Measurements from ENCODE around the gene AGXT. TPM values are rescaled to one million over a fixed set of nuclear protein-coding genes. Genes with fewer than 3 reads are reported as not detected.

The AGXT gene
- polyA plus RNA-seq, 3 donors, result 0.34 to 0.80 (median 0.39) TPM

DNA sequence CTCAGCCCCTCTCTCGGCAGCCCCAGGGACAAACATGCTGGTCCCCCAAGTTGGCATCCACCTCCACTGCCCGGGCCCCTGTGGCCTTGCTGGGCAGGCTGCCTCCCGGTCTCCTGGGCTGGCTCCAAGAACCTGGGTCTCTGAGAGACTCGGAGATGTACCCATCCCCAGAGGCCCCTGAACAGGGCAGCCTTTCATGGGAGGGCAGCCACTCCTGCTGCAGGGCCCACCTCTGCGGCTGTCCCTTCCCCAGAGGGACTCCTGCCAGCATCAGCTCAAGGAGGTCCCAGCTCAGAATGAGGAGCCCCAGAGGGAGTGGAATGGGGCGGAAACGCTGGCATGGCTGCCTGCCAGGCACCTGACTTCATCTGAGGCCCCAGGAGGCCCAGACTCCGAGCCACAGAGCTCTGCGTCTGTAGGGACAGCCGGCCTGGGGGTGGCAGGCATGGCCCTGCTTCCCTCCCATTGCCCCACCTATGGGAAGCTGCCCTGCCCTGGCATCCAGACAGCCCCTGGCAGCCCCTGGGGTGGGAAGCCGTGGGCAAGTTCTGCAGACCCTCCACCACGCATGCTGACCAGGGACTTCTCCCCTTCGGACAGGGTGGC is 36.7 kb downstream of the AGXT start:
- WGBS, 3 donors, result 64 to 70% (median 65%) methylated on average over 13 of the region's 13 CpGs
- H3K27ac ChIP-seq (ENCODE audit: low read depth, low read length), result no peak overlapping the region

DNA sequence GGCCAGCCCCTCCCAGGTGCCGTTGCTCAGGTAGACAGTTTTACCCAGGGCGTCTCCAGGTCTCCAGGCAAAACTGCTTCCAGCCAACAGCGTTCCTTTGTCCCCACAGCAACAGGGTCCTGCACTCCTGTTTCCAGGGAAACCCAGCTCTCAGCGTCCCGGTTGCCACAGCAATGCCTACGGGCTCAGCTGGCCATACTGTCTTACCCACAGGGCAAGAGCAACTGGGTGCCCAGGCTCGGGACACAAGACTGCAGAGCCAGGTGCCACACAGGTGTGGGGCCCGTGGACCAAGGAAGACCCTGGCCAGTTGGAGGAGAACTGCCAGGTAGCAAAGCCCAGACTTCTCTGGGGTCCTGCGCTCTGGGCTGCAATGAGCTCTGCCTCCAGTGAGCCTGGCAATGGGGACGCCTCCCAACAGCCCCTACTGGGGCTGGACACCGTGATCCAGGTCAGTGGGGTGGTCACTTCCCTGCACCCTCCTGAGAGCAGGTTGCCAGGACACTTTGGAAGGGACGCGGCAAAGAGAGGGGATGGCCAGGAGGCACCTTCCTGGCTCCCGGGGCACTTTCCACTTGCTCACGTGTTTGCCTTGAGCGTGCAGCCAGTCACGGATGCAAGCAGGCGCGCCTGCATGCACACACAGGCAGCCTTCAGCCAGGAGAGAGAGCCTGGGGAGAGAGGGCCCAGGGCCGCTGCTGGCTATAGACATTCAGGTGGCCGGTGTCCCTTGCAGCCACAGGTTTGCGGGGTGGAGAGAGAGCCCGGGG is 37.7 kb downstream of the AGXT start, which contains the start of gene CROCC2:
Gene CROCC2, plus strand, starts transcription at position 196 of the 770 bp plus-strand sequence. Its CDS starts 178 bp downstream, at position 374.
- WGBS, 3 donors, result 68 to 72% (median 71%) methylated on average over 23 of the region's 23 CpGs

DNA sequence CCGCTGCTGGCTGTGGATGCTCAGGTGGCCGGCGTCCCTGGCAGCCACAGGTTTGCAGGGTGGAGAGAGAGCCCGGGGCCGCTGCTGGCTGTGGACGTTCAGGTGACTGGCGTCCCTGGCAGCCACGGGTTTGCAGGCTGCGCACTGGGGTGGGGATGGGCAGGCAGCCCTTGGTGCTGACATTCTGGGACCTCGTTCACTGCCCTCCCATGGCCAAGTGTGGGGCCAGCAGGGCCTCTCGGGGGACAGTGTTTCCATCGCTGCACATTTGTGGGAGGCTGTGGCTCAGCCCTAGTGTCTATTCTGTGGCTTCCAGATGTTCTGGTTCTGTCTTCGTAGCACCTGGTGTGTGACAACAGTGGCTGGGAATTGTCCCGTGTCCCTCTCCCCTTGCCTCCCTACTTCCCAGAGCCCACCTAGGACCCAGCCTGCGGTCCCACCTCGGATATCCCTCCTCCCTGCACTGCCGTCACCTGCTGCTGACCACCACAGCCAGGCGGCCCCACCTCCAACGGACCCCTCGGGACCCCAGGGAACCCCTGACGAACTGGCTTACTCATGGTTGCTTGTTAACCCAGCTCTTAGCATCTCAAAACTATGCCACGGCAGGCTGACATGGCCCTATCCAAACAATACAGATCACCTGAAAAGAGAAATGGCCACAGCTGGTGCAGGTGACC is 38.4 kb downstream of the AGXT start:
- H3K27ac ChIP-seq (ENCODE audit: low read depth, low read length), result no peak overlapping the region
- WGBS, 3 donors, result 71 to 81% (median 78%) methylated on average over 20 to 22 of the region's 22 CpGs

More for the DNA sequence above, 37.7 kb downstream of the AGXT start, which contains the start of gene CROCC2:
- H3K27ac ChIP-seq (ENCODE audit: low read depth, low read length), result no peak within 1 kb of the TSS

DNA sequence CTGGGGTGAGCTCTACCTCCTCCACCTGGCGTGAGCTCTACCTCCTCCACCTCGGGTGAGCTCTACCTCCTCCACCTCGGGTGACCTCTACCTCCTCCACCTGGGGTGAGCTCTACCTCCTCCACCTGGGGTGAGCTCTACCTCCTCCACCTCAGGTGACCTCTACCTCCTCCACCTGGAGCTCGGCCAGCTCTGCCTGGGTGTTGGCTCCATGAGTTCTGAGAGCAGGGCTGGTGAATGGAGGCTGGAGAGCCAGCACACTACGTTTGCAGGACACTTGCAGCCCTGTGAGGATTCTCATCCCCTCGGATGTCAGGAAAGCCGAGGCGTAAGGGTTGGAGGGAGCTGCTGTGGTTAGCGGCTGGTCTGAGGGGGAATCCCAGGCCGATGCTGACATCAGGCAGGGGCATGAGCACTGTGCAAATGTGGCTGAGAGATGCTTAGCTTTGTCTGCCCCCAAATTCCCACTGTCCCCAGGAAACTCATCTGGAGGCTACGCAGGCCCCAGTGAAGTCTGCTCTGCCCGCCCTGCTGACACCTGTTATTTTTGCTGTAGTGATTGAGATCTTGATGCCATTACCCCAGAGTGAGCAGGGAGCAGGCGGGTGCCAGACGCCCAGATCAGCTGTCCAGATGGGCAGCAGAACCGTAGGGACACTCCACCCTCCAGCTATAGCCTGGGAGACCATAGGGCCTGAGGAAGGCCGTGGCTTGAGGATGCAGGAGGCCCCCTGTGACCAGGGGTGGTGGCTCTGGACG is 40.8 kb downstream of the AGXT start:
- 66 to 79% (median 78%) methylated on average over 17 of the region's 17 CpGs for WGBS, 3 donors
- no peak overlapping the region for H3K27ac ChIP-seq (ENCODE audit: low read depth, low read length)

DNA sequence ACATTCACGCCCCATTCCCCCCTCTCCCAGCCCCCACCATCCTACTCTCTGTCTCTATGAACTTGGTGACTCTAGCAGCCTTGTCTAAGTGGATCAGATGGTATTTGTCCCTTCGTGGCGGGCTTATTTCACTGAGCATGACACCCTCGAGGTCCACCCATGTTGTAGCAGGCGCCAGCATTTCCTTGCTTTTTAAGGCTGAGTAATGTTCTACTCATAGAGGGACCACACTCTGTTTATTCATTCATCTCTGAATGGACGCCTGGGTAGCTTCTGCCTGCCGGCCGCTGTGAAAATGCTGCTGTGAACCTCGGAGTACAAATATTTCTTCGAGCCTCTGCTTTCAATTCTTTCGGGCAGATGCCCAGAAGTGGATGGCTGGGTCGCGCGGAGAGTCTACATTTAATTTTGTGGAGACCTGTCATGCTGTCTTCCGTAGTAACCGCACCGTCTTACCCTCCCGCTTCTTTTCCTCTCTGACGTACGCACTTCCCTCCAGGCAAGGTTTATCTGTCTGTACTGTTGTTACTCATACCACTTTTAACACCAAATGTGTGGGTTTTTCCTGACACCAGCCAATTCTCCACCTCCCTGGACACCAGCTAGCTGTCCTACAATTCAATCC is 43.1 kb downstream of the AGXT start:
- WGBS, 3 donors, result 64 to 79% (median 76%) methylated on average over 20 of the region's 20 CpGs

DNA sequence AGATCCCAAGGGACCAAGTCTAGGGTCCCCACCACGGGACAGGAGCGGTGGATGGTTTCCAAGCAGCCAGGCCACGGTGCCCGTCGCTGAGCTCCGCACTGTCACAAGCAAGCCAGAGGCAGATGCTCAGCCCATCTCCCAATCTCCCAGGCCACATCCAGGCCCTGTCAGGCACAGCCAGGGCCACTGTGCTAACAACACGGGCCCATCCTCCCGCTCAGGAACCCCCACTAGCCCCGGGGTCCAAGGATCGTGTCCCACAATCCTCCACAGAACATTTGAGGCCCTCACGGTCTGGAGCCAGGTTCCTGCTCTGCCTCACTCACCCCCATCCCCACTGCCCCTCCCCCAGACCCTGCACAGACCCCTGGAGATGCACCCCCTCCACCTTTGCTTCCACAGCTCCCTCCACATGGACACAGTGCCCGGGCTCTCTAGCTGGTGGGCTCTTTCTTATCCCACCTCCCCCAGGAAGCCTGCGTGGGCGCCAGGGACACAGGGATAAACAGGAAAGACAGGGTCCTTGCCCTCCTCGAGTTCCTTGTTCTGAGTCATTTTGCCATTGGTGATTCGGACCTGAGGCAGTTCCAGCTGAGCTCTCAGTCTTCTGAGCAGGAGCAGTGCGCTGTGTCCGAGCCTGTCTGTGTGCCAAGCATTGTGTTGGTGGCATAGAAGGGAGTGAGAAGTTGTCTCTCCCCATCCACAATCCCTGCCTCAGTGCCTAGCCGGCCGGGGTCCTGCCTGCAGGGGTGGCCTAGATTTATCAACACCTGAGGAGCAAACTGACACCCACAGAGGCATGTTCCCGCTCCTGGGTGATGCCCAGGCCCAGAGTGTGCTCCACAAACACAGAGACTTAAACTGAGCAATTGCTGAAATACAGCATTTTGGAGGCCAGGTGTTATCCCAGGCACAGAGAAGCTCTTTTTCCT is 44.5 kb downstream of the AGXT start:
- H3K27ac ChIP-seq (ENCODE audit: low read depth, low read length), result no peak overlapping the region
- 76 to 86% (median 79%) methylated on average over 21 of the region's 21 CpGs for WGBS, 3 donors

More for the DNA sequence above, 43.1 kb downstream of the AGXT start:
- H3K27ac ChIP-seq (ENCODE audit: low read depth, low read length), result no peak overlapping the region

DNA sequence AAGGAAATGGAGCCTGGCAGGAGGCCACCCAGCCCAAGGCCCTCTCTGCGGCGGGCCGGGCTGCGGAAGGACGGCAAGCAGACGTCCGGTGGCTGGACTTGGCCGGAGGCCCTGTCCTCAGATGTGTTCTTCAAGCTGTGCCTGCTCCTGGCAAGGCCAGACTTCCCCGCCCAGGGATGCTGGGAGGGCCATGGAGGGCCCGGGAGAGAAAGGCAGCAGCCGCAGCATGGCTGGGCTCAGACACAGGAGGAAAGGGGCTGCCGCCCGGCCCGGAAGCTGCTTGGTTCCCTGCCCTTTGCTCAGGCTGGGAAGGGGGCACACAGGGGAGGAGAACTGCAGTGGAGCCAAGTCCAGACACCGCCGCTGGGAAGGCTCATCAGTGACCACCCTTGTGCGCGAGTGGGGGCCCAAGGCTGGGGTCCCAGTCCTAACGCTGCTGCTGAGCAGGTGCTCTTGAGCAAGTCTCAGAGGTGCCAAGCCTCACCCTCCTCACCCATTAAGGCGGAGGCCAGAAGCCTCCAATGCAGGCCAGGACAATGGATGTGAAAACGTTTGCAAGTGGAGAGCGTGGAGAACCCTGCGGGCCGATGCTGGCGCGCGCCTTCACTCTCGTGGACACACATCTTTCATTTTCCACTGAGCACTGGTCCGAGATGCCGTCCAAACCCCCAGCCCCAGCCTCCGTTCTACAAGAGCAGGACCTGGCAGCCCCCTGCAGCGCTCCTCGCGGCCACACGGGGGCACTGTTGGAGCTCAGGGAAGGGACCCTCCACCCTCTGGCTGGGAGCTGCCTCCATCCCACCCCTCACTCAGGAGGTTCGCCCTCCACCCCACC is 45.4 kb downstream of the AGXT start:
- WGBS, 3 donors, result 27 to 34% (median 27%) methylated on average over 34 to 36 of the region's 36 CpGs
- H3K27ac ChIP-seq (ENCODE audit: low read depth, low read length), result no peak overlapping the region

DNA sequence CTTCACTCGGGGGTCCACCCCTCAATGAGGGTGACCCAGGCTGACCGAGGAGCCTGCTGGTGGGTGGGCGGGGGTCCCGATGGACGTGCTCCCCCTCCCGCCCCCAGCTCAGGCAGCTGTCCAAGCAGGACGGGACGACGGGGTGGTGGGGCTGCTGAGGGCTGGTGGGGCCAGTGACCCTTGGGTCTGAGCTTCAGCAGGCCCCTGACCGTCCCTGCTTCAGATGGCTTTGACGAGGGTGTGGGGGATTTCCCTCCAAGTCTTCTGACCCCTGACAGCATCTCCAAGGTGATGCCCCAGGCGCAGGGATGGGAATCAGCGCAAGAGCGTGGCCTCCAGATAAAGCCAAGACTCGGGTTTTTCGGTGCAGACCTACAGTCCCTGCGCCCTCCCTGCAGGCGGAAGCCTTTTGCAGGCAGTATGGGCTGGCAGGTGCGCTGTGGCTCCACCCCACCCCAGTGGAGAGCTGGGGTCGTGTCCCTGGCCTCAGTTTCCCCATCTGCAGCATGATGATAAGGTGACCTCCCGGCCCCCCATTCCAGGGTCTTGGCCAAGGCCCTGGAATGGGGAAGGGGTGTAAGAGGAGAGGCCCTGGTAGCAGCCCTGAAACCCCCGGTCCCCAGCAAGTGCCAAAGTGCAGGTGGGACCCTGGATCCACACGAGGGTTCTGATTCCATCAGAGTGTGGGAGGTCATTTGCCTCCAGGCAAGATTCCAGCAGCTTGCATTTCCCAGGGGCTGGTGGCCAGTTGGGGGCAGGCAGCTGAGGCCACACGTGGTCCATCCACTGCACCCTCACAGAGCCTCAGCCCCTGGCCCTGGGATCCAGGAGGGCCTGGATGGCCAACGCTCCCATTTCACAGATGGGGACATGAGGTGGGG is 46.3 kb downstream of the AGXT start:
- no peak overlapping the region for H3K27ac ChIP-seq (ENCODE audit: low read depth, low read length)
- 42 to 55% (median 50%) methylated on average over 25 of the region's 25 CpGs for WGBS, 3 donors

DNA sequence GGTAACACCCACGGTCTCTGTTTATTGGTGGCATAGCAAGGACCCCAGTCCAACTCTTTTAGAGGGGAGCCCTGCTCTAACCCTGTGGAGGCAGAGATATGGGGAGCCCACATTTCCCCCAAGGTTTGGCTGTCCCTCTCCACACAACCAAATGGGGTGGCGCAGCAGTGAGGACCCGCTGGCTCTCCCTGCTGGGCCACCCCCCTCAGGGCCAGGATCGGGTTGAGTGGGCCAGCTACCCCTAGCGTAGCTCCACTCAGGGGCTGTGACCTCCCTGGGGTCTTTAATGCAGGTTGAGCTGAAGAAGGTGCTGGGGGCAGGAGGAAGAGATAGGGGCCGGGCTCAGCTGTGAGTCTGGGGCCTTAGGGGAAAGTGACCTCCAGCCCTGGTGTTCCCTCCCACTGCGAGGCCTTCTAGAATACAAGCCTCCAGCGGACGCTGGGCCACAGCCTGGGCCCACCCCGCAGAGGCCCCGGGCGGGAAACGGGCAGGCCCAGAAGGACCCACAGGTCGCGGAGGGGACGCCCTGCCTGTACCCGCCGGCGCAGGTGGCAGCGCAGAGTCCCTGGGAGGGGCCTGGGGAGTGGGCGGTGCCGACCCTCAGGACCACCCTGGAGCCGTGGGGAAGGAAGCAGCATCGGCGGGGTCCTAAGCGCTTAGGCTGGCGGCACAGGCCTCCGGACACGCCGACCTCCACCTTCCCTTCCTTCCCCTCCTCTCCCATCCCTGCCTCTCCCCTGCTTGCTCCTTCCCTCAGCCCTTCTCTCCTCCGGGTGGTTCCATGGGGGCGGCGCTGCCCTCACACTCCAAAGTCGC is 47.1 kb downstream of the AGXT start:
- 28 to 43% (median 37%) methylated on average over 26 to 34 of the region's 34 CpGs for WGBS, 3 donors
- H3K27ac ChIP-seq (ENCODE audit: low read depth, low read length), result no peak overlapping the region

DNA sequence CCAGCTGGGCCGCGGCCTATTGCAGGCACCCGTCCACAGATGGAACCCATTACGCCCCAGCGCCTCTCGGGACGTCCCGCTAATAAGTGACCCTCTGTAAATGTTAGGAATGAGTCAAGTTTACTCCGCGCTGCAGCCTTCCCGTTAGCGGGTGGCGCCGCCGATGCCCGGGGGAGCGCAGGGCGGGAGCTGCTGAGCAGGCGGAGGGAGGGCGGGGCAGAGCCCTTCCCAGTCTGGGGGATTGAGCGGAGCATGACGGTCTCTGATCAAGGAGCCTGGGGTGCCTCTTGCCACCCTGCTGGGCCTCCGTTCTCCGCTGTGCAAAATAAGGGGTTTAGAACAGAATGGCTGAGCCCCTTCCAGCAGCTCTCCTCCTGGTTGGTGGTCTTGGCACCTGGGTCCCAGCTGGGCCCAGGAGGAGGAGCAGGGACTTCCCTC is 48.0 kb downstream of the AGXT start:
- H3K27ac ChIP-seq (ENCODE audit: low read depth, low read length), result no peak overlapping the region
- WGBS, 3 donors, result 8 to 29% (median 10%) methylated on average over 22 to 24 of the region's 24 CpGs

DNA sequence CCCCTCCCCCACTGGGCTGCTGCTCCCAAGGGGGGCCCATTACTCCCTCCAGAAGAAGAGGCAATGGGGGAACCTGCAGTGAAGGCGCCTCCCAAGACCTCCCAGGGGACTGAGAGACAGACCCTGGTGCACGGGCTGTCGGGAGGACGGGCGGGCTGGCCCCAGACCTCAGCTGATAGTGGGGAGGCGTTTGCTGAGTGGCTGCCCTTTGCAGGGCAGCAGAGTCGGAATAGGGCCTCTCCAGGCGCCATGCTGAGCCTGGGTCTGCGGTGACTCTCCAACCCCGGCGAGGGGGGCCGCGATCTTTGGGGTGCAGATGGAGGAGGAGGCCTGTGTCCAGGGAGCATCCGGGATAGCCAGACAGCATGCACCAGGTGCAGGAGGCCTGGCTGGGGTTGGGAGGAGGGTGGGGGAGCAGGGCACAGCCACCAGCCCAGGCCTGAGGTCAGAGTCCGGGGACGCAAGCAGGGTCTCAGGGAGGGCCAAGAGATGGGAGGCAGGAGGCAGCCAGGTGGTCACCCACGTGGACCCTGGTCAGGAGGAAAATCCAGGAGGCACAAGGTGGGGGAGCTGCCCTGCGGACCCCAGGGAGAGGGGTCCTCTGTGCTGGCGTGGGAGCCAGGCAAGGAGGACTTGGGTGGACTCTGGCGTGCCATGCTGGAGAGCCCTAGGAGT is 48.5 kb downstream of the AGXT start:
- no peak overlapping the region for H3K27ac ChIP-seq (ENCODE audit: low read depth, low read length)

DNA sequence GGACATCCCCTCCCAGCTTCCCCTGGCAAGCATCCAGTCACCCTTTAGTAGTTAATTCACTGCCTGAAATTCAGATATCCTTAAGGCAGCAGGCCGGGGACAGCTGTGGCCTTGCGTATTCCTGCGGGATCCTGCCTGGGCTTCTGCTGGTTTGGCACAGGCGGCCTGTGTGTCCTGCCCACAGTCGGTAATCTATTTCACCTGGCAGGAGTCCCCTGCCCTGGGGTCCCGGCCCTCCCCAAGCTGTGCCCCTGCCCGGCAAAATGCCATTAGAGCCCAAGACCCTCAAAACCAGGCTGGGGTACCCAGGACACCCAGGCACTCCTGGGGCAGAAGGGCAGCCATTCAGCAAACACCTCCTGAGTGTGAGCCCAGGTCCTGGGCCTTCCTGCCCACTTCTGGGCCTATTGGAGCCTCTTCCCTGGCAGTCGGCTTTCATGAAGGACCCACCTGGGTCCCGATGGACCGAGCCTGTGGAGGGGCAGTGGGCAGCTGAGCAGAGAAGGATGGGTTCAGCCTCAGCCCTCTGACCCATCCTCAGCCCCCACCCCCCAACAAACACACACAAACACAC is 49.1 kb downstream of the AGXT start:
- H3K27ac ChIP-seq (ENCODE audit: low read depth, low read length), result no peak overlapping the region
- 73 to 89% (median 86%) methylated on average over 10 of the region's 10 CpGs for WGBS, 3 donors

More for the DNA sequence above, 48.5 kb downstream of the AGXT start:
- 82 to 89% (median 85%) methylated on average over 20 of the region's 20 CpGs for WGBS, 3 donors

DNA sequence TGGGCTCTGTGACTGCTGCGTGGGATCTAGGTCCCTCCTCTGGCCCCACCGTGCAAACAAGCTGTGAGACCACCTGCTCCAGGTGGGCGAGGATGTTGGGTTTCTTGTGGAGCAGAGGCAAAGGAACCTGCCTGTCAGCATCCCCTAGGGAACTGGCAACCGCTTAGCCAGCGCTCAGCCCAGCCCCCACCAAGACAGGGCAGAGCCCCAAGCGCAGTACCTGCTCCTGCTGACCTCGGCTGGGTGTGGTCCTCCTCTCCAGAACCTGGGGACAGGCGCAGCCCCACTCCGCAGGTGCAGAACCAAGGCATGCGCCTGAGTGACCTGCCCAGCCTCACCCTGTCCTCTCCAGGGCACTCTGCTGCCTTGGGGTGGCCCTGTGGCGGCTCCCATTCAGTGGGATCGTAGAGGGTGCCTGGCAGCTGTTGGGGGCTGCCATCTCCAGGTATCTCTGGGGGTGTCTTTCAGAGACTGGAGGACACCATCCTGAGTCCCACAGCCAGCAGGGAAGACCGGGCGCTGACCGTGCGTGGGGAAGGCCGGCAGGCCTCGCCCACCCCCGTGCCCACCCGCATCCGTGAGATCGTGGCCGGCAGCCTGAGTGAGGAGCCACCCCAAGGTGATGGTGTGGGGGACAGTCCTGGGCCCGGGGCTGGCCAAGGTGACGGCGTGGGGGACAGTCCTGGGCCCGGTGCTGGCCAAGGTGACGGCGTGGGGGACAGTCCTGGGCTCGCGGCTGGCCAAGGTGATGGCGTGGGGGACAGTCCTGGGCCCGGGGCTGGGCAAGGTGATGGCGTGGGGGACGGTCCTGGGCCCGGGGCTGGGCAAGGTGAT is 49.9 kb downstream of the AGXT start:
- WGBS, 3 donors, result 93 to 95% (median 93%) methylated on average over 32 to 36 of the region's 36 CpGs
- no peak overlapping the region for H3K27ac ChIP-seq (ENCODE audit: low read depth, low read length)

Measured in adipose tissue (tissue), 3 donors.